ENCODE measurements around the gene TCN2. TPM values are rescaled to one million over a fixed set of nuclear protein-coding genes. Genes with fewer than 3 reads are reported as not detected.

TCN2 gene
- total RNA-seq, 2 donors from 2014 or later: 28.7 to 38.2 TPM

DNA sequence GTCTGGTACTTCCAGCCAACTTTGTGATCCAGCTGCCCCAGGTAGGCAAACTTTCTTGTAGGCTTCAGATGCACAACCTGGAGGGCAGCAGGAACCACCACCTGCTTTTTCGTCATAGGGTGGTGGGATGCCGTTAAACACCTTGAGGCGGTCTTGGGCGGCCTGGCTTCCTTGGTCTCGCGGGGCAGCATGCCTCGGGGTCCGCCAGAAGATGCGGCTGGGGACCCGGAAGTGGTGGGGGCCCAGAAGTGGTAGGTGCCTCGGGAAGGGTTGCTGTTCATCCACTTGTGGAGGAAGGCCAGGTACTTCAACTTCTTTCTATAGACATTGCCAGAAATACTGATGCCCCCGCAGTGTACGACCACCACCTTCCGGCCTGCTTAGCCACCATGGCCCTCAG is 47.4 kb downstream of the TCN2 start:
- H3K36me3 ChIP-seq: no peaks in the 10 kb centered on the region
- H3K27ac ChIP-seq: no peak overlapping the region
- no peaks in the 10 kb centered on the region for H3K9me3 ChIP-seq
- H3K27me3 ChIP-seq: no peaks in the 10 kb centered on the region
- TF ChIP-seq, protein P1, sequence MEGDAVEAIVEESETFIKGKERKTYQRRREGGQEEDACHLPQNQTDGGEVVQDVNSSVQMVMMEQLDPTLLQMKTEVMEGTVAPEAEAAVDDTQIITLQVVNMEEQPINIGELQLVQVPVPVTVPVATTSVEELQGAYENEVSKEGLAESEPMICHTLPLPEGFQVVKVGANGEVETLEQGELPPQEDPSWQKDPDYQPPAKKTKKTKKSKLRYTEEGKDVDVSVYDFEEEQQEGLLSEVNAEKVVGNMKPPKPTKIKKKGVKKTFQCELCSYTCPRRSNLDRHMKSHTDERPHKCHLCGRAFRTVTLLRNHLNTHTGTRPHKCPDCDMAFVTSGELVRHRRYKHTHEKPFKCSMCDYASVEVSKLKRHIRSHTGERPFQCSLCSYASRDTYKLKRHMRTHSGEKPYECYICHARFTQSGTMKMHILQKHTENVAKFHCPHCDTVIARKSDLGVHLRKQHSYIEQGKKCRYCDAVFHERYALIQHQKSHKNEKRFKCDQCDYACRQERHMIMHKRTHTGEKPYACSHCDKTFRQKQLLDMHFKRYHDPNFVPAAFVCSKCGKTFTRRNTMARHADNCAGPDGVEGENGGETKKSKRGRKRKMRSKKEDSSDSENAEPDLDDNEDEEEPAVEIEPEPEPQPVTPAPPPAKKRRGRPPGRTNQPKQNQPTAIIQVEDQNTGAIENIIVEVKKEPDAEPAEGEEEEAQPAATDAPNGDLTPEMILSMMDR (IDR thresholded peaks at IDR 0.05): no peak
- no peak overlapping the region for H3K4me3 ChIP-seq
- no peak for DNase-seq (ENCODE audit: low spot score)
- no peaks in the 10 kb centered on the region for H3K4me1 ChIP-seq

DNA sequence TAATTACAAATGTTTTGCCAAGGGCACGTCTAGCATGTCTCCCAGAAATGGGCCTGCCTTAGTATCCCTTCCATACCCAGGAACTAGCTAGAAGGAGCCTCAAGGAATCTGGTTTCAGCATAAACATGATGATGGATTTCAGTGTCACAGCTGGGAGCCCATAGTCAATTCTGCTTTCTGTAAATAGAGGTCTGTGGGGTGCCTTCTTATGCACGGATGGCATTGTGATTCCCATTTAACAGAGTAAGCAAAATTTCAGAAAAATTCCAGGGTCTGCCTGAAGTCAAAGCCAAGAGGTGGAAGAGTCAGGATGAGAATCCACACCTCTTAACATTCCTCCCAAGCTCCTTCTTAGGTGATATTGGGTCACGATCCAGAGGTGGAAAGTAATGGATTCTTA is 48.6 kb downstream of the TCN2 start:
- no peaks in the 10 kb centered on the region for H3K27me3 ChIP-seq
- H3K9me3 ChIP-seq: no peaks in the 10 kb centered on the region
- H3K4me1 ChIP-seq: no peaks in the 10 kb centered on the region
- H3K27ac ChIP-seq: no peak overlapping the region
- no peak for DNase-seq (ENCODE audit: low spot score)
- H3K4me3 ChIP-seq: no peak overlapping the region
- TF ChIP-seq, protein P1 (IDR thresholded peaks at IDR 0.05): no peak
- H3K36me3 ChIP-seq: no peaks in the 10 kb centered on the region

DNA sequence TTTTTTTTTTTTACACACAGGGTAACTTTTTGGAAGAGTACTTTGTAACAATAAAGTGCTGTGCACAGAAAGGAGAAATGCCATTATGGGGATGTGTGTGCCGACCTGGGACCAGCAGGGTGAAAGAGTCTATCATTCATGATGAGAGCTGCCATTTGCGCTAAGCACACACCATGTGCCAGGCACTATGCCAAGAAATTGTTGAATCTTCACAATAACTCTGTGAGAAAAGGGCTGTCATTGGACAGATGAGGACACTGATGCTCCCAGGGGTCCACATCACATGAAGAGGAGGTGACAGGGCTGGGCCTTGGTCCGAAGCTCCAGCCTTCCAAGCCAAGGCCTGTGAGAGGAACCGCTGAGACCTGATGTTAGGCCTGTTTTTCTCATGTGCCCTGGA is 55.1 kb downstream of the TCN2 start:
- no peak overlapping the region for H3K4me3 ChIP-seq
- no peaks in the 10 kb centered on the region for H3K9me3 ChIP-seq
- DNase-seq (ENCODE audit: low spot score): no peak
- H3K36me3 ChIP-seq: peaks cover 6% of the 10 kb centered on the region
- H3K27me3 ChIP-seq: no peaks in the 10 kb centered on the region
- H3K27ac ChIP-seq: no peak overlapping the region
- TF ChIP-seq, protein P1 (IDR thresholded peaks at IDR 0.05): no peak
- peaks cover 0 to 6% of the 10 kb centered on the region in 2 donors for H3K4me1 ChIP-seq

DNA sequence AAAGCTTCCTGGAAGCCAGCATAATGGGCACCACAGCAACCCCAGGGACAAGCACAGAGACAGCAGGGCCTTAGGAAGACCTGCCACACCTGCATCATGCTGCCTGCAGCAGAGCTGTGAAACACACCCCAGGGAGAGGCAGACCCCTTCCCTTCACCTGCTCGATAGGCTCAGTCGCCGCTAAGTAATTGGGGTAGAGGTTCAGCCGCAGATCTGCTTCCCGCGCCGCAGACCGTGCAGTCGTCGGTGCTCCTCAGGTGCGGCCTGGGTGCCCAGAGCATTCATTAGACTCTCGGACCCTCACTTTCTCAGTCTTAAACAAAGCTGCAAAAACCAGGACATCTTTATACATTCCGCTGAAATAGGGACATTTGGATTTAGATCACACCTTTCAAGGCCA is 57.8 kb downstream of the TCN2 start:
- no peaks in the 10 kb centered on the region for H3K9me3 ChIP-seq
- no peak overlapping the region for H3K4me3 ChIP-seq
- no peaks in the 10 kb centered on the region for H3K27me3 ChIP-seq
- TF ChIP-seq, protein P1 (IDR thresholded peaks at IDR 0.05): no peak
- DNase-seq (ENCODE audit: low spot score): no peak
- H3K4me1 ChIP-seq: peaks cover 0 to 15% of the 10 kb centered on the region in 2 donors
- peaks cover 6% of the 10 kb centered on the region for H3K36me3 ChIP-seq
- no peak overlapping the region for H3K27ac ChIP-seq

DNA sequence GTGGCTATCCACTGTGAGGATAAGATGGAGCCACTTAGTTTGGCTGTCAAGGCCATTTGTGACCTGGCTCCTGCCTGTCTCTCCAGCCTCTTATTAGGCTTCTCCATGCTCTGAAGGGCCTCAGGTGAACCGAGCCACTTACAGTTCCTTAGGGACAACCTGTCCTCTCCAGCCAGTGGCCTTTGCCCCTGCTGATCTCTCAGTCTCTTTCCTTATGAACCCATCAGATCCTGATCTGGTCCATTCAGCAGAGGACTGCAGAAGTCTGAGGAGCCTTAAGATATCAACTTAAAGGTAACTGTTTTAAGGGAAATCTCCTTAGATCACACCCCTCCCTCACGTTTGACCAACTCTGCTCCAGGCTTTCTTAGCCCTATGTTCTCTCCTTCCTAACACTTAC is 58.3 kb downstream of the TCN2 start:
- DNase-seq (ENCODE audit: low spot score): no peak
- Histone ChIP-seq H3K27me3 (no peaks in the 10 kb centered on the region), H3K9me3 (no peaks in the 10 kb centered on the region), H3K27ac (no peak overlapping the region), H3K4me1 (peaks cover 0 to 15% of the 10 kb centered on the region in 2 donors), H3K4me3 (no peak overlapping the region), H3K36me3 (peaks cover 6% of the 10 kb centered on the region)
- TF ChIP-seq, protein P1 (IDR thresholded peaks at IDR 0.05): no peak

DNA sequence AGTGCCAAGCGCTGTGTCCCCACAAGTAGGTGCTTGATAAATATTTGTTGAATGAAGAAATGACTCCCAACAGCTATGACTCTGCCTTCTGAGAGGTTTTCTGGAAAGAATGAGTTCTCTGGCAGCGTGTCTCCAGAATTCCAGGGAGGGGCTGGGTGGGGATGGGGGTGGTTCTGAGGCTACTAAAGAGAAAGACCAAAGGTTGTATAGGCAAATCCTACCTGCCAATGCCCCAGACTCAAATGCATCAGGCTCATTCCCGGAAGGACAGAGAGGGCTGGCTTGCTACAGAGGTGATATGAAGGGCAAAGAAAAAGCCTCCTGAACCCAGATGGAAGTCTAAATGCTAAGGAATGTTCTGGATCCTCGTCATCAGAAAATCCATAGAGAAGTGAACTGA is 58.8 kb downstream of the TCN2 start:
- Histone ChIP-seq H3K4me1 (peaks cover 0 to 15% of the 10 kb centered on the region in 2 donors), H3K36me3 (peaks cover 6% of the 10 kb centered on the region), H3K27ac (no peak overlapping the region), H3K9me3 (no peaks in the 10 kb centered on the region), H3K4me3 (no peak overlapping the region), H3K27me3 (no peaks in the 10 kb centered on the region)
- TF ChIP-seq, protein P1 (IDR thresholded peaks at IDR 0.05): no peak
- DNase-seq (ENCODE audit: low spot score): no peak
